ENCODE measurements around the gene SEPHS2. TPM values are rescaled to one million over a fixed set of nuclear protein-coding genes. Genes with fewer than 3 reads are reported as not detected.
A peak's percentile ranks its signal among the peaks of the same experiment; 100 is the strongest.

The SEPHS2 gene
- total and polyA plus RNA-seq, 8 donors: 14.8 to 35.4 (median 25.4) TPM

DNA sequence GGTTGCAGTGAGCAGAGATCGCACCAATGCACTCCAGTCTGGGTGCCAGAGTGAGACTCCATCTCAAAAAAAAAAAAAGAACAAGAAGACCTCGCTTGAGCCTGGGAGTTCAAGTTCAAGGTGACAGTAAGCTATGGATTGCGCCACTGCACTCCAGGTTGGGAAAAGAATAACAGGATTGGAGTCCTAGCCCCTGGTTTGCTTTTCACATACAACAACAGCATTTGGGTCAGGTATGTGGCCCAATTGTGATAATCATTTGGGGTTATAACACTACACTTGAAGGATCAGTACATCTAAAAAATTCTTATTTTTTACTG is 3.4 kb upstream of the SEPHS2 start:
- TF ChIP-seq CTCF (IDR thresholded peaks at IDR 0.05): no peak
- Histone ChIP-seq H3K4me1 (peaks cover 16 to 36% (median 25%) of the 10 kb centered on the region in 3 donors), H3K4me3 (no peak overlapping the region), H3K27me3 (no peaks in the 10 kb centered on the region), H3K9me3 (no peaks in the 10 kb centered on the region), H3K36me3 (no peaks in the 10 kb centered on the region), H3K27ac (no peak overlapping the region)
- DNase-seq: no peak
- 90% methylated on average over 3 of the region's 3 CpGs for WGBS, 2 donors
- no peak for FAIRE-seq
- intact Hi-C loops (cut with DNase I): loop anchor here in 1 of 3 donors (10.0 kb wide), 1 partner anchor 176 kb away; no protein-coding TSS in a partner anchor
- no peak for ATAC-seq

DNA sequence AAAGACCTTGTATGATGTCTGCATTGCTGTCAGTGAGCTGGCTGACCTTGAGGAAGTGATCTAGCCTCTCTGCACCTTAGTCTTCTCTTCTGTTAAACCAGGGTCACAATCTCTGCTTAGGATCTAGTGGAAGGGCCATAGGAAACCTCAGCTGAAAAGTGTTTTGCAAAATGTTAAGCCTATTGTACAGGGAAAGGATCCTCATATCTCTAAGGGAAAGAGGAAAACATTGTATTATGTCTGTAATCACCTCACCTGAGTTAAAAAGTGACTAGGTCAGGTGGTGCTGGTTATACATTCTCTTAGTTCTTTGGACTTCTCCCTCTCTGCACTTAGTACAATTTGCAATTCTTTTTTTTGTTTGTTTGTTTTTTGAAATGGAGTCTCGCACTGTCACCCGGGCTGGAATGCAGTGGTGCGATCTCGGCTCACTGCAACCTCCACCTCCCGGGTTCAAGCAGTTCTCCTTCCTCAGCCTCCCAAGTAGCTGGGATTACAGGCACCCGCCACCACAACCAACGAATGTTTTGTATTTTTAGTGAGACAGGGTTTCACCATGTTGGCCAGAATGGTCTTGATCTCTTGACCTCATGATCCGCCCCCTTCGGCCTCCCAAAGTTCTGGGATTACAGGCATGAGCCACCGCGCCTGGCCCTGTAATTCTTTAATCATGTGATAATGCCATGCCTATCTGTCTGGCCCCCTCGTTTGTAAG is 2.0 kb upstream of the SEPHS2 start:
- Histone ChIP-seq H3K27ac (peak overlapping the region; percentile 35 to 95 (median 69)), H3K9me3 (no peaks in the 10 kb centered on the region), H3K27me3 (no peaks in the 10 kb centered on the region), H3K4me1 (peaks cover 22 to 43% (median 25%) of the 10 kb centered on the region in 3 donors), H3K4me3 (no peak overlapping the region), H3K36me3 (no peaks in the 10 kb centered on the region)
- intact Hi-C loops (cut with DNase I): loop anchor here in 1 of 3 donors (10.0 kb wide), 1 partner anchor 177 kb away; no protein-coding TSS in a partner anchor
- ATAC-seq (peak; percentile 44 to 73 (median 54)), FAIRE-seq (no peak), DNase-seq (no peak)
- no peak for TF ChIP-seq CTCF (IDR thresholded peaks at IDR 0.05)
- WGBS, 2 donors: 19 to 27% methylated on average over 12 of the region's 12 CpGs

- WGBS, 2 donors: 60 to 61% methylated on average over 10 of the region's 10 CpGs
- Histone ChIP-seq H3K9me3 (no peaks in the 10 kb centered on the region), H3K27me3 (no peaks in the 10 kb centered on the region), H3K4me3 (peak overlapping the region in 3 of 4 donors; percentile 64 to 96 (median 95)), H3K4me1 (peaks cover 22 to 43% (median 25%) of the 10 kb centered on the region in 3 donors), H3K36me3 (no peaks in the 10 kb centered on the region), H3K27ac (peak overlapping the region; percentile 88 to 95 (median 94))
- intact Hi-C loops (cut with DNase I): loop anchor here in 1 of 3 donors (10.0 kb wide), 1 partner anchor 179 kb away; no protein-coding TSS in a partner anchor
- FAIRE-seq (no peak), DNase-seq (no peak), ATAC-seq (no peak)
- no peak for TF ChIP-seq CTCF (IDR thresholded peaks at IDR 0.05)
Measured at GRCh38 chr16:30446203-30446595, 525 bp upstream of the SEPHS2 start.

GRCh38 chr16:30445149-30445407 is 596 bp downstream of the SEPHS2 start:
- Histone ChIP-seq H3K27ac (peak overlapping the region; percentile 88 to 95 (median 94)), H3K27me3 (no peaks in the 10 kb centered on the region), H3K9me3 (no peaks in the 10 kb centered on the region), H3K36me3 (no peaks in the 10 kb centered on the region), H3K4me3 (peak overlapping the region; percentile 64 to 96 (median 82)), H3K4me1 (peaks cover 22 to 43% (median 25%) of the 10 kb centered on the region in 3 donors)
- 13 to 19% methylated on average over 11 of the region's 11 CpGs for WGBS, 2 donors
- no peak for TF ChIP-seq CTCF (IDR thresholded peaks at IDR 0.05)
- FAIRE-seq (no peak), DNase-seq (no peak), ATAC-seq (no peak)
- intact Hi-C loops (cut with DNase I): loop anchor here in 1 of 3 donors (10.0 kb wide), 1 partner anchor 180 kb away; no protein-coding TSS in a partner anchor

Data from pancreas (tissue), 10 donors.